ENCODE results near the gene AP3B1. TPM values are rescaled to one million over a fixed set of nuclear protein-coding genes. Genes with fewer than 3 reads are reported as not detected.

AP3B1 gene
- polyA plus RNA-seq, 1 of the 3 experiments (the other 2 are of a cell fraction): 18.0 TPM

GRCh38 chr5:78245136-78245535, 49.4 kb downstream of the AP3B1 start:
- H3K4me2 ChIP-seq: no peak overlapping the region
- no peaks in the 10 kb centered on the region for H3K9me2 ChIP-seq
- H4K20me1 ChIP-seq (ENCODE audit: insufficient read depth): peaks cover 15% of the 10 kb centered on the region
- peaks cover 36% of the 10 kb centered on the region for H3K79me2 ChIP-seq (ENCODE audit: insufficient read depth)
- peaks cover 4 to 37% of the 10 kb centered on the region in 2 experiments for H3K36me3 ChIP-seq (replicated peaks in 1 of 2; ENCODE audit: control insufficient read depth in 1 of 2, insufficient read depth in 2 of 2, low read length in 1 of 2)
- H3K9me3 ChIP-seq: no peaks in the 10 kb centered on the region
- no peak overlapping the region for H3K9ac ChIP-seq
- no peak for DNase-seq
- H3F3A ChIP-seq (replicated peaks; ENCODE audit: insufficient read depth): peaks cover 28% of the 10 kb centered on the region
- H3K27me3 ChIP-seq (ENCODE audit: insufficient read depth): no peaks in the 10 kb centered on the region
- no peak overlapping the region for H3K27ac ChIP-seq (ENCODE audit: low read depth in 2 of 2, low read length in 1 of 2)
- H3K4me3 ChIP-seq (ENCODE audit: low read depth in 2 of 2, low read length in 1 of 2): no peak overlapping the region
- ChIA-PET CTCF (interaction anchor here (0.7 kb wide), 1 partner anchor 207 kb away, joined by 3 read pairs; no protein-coding TSS in a partner anchor), POLR2A (no interaction called here)
- TF ChIP-seq SMC3 (IDR thresholded peaks at IDR 0.05; ENCODE audit: low read depth, low read length): no peak
- TF ChIP-seq IRF3 (IDR thresholded peaks at IDR 0.05; ENCODE audit: low read depth, low read length): no peak
- no peak for TF ChIP-seq FOXM1 (IDR thresholded peaks at IDR 0.05; ENCODE audit: low read depth)
- TF ChIP-seq JUND (IDR thresholded peaks at IDR 0.05): no peak
- TF ChIP-seq PBX3 (IDR thresholded peaks at IDR 0.05): no peak
- TF ChIP-seq MEF2A (IDR thresholded peaks at IDR 0.05; ENCODE audit: borderline replicate concordance, low read depth): no peak
- no peak for TF ChIP-seq GABPA (IDR thresholded peaks at IDR 0.05; ENCODE audit: low read depth)
- no peak overlapping the region for H2AFZ ChIP-seq (ENCODE audit: low read depth)
- WGBS (ENCODE audit: low lambda C conversion rate): 98% methylated on average over 8 of the region's 8 CpGs
- H3K4me1 ChIP-seq (ENCODE audit: control insufficient read depth in 1 of 2, insufficient read depth in 2 of 2, low read depth in 1 of 2, low read length in 1 of 2): peaks cover 0 to 6% of the 10 kb centered on the region in 2 experiments; a peak in 1 of 4 replicates

- H3K4me3 ChIP-seq (ENCODE audit: low read depth in 2 of 2, low read length in 1 of 2): no peak overlapping the region
- H4K20me1 ChIP-seq (ENCODE audit: insufficient read depth): peaks cover 16% of the 10 kb centered on the region
- ChIA-PET POLR2A (no interaction called here), CTCF (interaction anchor here (1.3 kb wide), 1 partner anchor 25 kb away, joined by 4 read pairs; no protein-coding TSS in a partner anchor)
- no peaks in the 10 kb centered on the region for H3K9me2 ChIP-seq
- peaks cover 6 to 29% of the 10 kb centered on the region in 2 experiments for H3K36me3 ChIP-seq (replicated peaks in 1 of 2; ENCODE audit: control insufficient read depth in 1 of 2, insufficient read depth in 2 of 2, low read length in 1 of 2)
- peaks cover 40% of the 10 kb centered on the region for H3K79me2 ChIP-seq (ENCODE audit: insufficient read depth)
- peak overlapping the region; percentile 12; the same call in 1 of the 2 replicates for H3K9ac ChIP-seq
- H3K4me1 ChIP-seq (ENCODE audit: control insufficient read depth in 1 of 2, insufficient read depth in 2 of 2, low read depth in 1 of 2, low read length in 1 of 2): peaks cover 0 to 6% of the 10 kb centered on the region in 2 experiments; a peak in 1 of 4 replicates
- H3K27me3 ChIP-seq (ENCODE audit: insufficient read depth): no peaks in the 10 kb centered on the region
- peaks cover 28% of the 10 kb centered on the region for H3F3A ChIP-seq (replicated peaks; ENCODE audit: insufficient read depth)
- DNase-seq: no peak
- TF ChIP-seq FOSL2 (IDR thresholded peaks at IDR 0.05; ENCODE audit: borderline replicate concordance, low read depth): peak; percentile 63
- peak; percentile 56; the same call in 1 of the 2 replicates for TF ChIP-seq JUND (IDR thresholded peaks at IDR 0.05)
- TF ChIP-seq PBX3 (IDR thresholded peaks at IDR 0.05): no peak
- no peak for TF ChIP-seq FOXM1 (IDR thresholded peaks at IDR 0.05; ENCODE audit: low read depth)
- TF ChIP-seq MAX (IDR thresholded peaks at IDR 0.05; ENCODE audit: low read depth): peak; percentile 64; the same call in 1 of the 2 replicates
- TF ChIP-seq USF1 (IDR thresholded peaks at IDR 0.05; ENCODE audit: borderline replicate concordance, low read depth): peak; percentile 44; the same call in 1 of the 2 replicates
- no peak for TF ChIP-seq RFX5 (IDR thresholded peaks at IDR 0.05; ENCODE audit: low read length)
- TF ChIP-seq TCF12 (IDR thresholded peaks at IDR 0.05): peak; percentile 29; the same call in 1 of the 2 replicates
- TF ChIP-seq SMC3 (IDR thresholded peaks at IDR 0.05; ENCODE audit: low read depth, low read length): no peak
- TF ChIP-seq NFIC (IDR thresholded peaks at IDR 0.05; ENCODE audit: borderline replicate concordance): peak; percentile 45; the same call in 1 of the 2 replicates
- peak overlapping the region; percentile 23; the same call in 1 of the 2 replicates for H3K4me2 ChIP-seq
- peak overlapping the region in 1 of 2 experiments; percentile 79; a peak in 2 of 4 replicates for H3K27ac ChIP-seq (ENCODE audit: low read depth in 2 of 2, low read length in 1 of 2)
- H2AFZ ChIP-seq (ENCODE audit: low read depth): no peak overlapping the region
- no peaks in the 10 kb centered on the region for H3K9me3 ChIP-seq
Measured at GRCh38 chr5:78243639-78244038, 50.9 kb downstream of the AP3B1 start.
